ENCODE results near the gene UBE2D2. TPM values are rescaled to one million over a fixed set of nuclear protein-coding genes. Genes with fewer than 3 reads are reported as not detected.
"Not testable (repeated sequence)": the region's sequence is repeated elsewhere in the genome, so short reads cannot be mapped to it uniquely, and the experiment has no call there.

Gene UBE2D2
- total and polyA plus RNA-seq, 2 experiments from 2014 or later: 120 to 172 TPM

DNA sequence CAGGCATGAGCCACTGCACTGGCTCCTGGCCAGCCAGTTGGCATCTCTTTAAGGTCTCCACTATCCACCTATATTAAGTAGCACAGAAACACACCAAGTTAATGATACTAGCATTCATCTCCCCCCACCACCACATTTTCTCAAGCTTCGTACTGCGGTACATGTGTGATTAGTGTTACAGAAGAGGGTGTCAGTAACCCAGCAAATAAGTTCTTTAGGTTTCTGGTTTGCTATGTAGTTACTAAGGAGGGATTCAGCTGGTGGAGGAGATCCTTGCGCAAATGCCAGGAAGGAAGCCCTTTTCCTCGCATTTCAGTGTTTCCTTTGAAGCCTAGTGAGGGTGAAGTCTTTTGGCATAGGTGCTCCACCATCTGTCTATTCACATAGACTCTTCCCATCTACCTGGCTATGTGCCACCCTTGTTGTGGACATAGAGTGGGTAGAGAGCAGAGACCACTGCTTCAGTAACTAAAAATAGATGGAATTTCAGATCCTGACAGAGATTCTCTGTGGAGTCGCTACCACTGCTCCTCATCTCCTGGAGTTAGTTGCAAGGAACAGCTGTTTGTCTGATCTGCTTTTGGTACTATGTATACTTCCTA, 16.7 kb downstream of the UBE2D2 start:
- peaks cover 21% of the 10 kb centered on the region; the same call in 2 of the 3 replicates for H3K4me1 Mint-ChIP-seq
- H3F3A ChIP-seq (replicated peaks; ENCODE audit: low read depth): peaks cover 22% of the 10 kb centered on the region; the same call in 1 of the 2 replicates
- H3K27ac Mint-ChIP-seq: no peak overlapping the region
- H3K36me3 ChIP-seq (ENCODE audit: insufficient read depth): no peaks in the 10 kb centered on the region
- peaks cover 83% of the 10 kb centered on the region for H4K20me1 ChIP-seq (replicated peaks; ENCODE audit: insufficient read depth)
- H3K27me3 ChIP-seq (ENCODE audit: insufficient read depth): no peaks in the 10 kb centered on the region
- H3K9me3 Mint-ChIP-seq: no peaks in the 10 kb centered on the region
- H3K27me3 Mint-ChIP-seq (ENCODE audit: insufficient read depth, low read depth, poor library complexity): peaks cover 2% of the 10 kb centered on the region
- peak overlapping the region; percentile 78; the same call in 1 of the 2 replicates for H3K27ac ChIP-seq (ENCODE audit: low read depth)
- no peak overlapping the region for H3K4me3 Mint-ChIP-seq
- no peak overlapping the region for H3K4me2 ChIP-seq
- peaks cover 10% of the 10 kb centered on the region; the same call in 1 of the 2 replicates for H3K4me1 ChIP-seq (ENCODE audit: insufficient read depth)
- H2AFZ ChIP-seq: no peak overlapping the region
- no peak overlapping the region for H3K4me3 ChIP-seq
- no peak for ATAC-seq
- no peak for TF ChIP-seq EZH2phosphoT487 (IDR thresholded peaks at IDR 0.05; ENCODE audit: unreplicated experiment)
- TF ChIP-seq, protein P1, sequence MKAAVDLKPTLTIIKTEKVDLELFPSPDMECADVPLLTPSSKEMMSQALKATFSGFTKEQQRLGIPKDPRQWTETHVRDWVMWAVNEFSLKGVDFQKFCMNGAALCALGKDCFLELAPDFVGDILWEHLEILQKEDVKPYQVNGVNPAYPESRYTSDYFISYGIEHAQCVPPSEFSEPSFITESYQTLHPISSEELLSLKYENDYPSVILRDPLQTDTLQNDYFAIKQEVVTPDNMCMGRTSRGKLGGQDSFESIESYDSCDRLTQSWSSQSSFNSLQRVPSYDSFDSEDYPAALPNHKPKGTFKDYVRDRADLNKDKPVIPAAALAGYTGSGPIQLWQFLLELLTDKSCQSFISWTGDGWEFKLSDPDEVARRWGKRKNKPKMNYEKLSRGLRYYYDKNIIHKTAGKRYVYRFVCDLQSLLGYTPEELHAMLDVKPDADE (IDR thresholded peaks at IDR 0.05): no peak
- TF ChIP-seq POLR2AphosphoS5 (IDR thresholded peaks at IDR 0.05; ENCODE audit: low read depth): no peak
- no peak for TF ChIP-seq ZNF114 (CRISPR knock-in tag; IDR thresholded peaks at IDR 0.05)
- DNase-seq (ENCODE audit: low spot score): no peak
- H3K36me3 Mint-ChIP-seq (ENCODE audit: low read depth): peaks cover 18% of the 10 kb centered on the region; the same call in 2 of the 3 replicates
- H3K79me2 ChIP-seq (replicated peaks; ENCODE audit: insufficient read depth): peaks cover 100% of the 10 kb centered on the region
- no peaks in the 10 kb centered on the region for H3K9me2 ChIP-seq (ENCODE audit: insufficient read depth)

DNA sequence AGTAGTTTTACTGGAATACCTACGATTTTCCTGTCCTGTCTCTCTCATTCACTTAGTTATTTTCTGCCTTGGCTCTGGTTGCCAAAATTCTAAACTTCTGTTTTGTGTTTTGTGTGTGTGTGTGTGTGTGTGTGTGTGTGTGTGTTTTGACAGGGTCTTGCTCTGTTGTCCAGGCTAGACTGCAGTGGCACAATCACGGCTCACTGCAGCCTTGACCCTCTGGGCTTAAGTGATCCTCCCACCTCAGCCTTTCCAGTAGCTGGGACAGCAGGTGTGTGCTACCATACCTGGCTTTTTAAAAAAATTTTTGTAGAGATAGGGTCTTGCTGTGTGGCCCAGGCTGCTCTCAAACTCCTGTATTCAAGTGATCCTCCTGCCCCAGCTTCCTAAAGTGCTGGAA, 17.2 kb downstream of the UBE2D2 start:
- Mint-ChIP-seq H3K27me3 (ENCODE audit: insufficient read depth, low read depth, poor library complexity) (peaks cover 2% of the 10 kb centered on the region), H3K4me1 (peaks cover 21% of the 10 kb centered on the region; the same call in 2 of the 3 replicates), H3K27ac (no peak overlapping the region), H3K9me3 (no peaks in the 10 kb centered on the region), H3K4me3 (no peak overlapping the region), H3K36me3 (ENCODE audit: low read depth) (peaks cover 18% of the 10 kb centered on the region; the same call in 2 of the 3 replicates)
- Histone ChIP-seq H3F3A (replicated peaks; ENCODE audit: low read depth) (peaks cover 20% of the 10 kb centered on the region; the same call in 1 of the 2 replicates), H3K4me3 (no peak overlapping the region), H2AFZ (no peak overlapping the region), H3K79me2 (replicated peaks; ENCODE audit: insufficient read depth) (peaks cover 100% of the 10 kb centered on the region), H3K27me3 (ENCODE audit: insufficient read depth) (no peaks in the 10 kb centered on the region), H3K4me1 (ENCODE audit: insufficient read depth) (peaks cover 10% of the 10 kb centered on the region; the same call in 1 of the 2 replicates), H3K4me2 (no peak overlapping the region), H3K27ac (ENCODE audit: low read depth) (no peak overlapping the region), H3K36me3 (ENCODE audit: insufficient read depth) (no peaks in the 10 kb centered on the region), H4K20me1 (replicated peaks; ENCODE audit: insufficient read depth) (peaks cover 83% of the 10 kb centered on the region), H3K9me2 (ENCODE audit: insufficient read depth) (no peaks in the 10 kb centered on the region)
- DNase-seq (ENCODE audit: low spot score): no peak
- no peak for ATAC-seq
- TF ChIP-seq EZH2phosphoT487 (IDR thresholded peaks at IDR 0.05; ENCODE audit: unreplicated experiment) (no peak), POLR2AphosphoS5 (IDR thresholded peaks at IDR 0.05; ENCODE audit: low read depth) (no peak)
- TF ChIP-seq, protein P2, sequence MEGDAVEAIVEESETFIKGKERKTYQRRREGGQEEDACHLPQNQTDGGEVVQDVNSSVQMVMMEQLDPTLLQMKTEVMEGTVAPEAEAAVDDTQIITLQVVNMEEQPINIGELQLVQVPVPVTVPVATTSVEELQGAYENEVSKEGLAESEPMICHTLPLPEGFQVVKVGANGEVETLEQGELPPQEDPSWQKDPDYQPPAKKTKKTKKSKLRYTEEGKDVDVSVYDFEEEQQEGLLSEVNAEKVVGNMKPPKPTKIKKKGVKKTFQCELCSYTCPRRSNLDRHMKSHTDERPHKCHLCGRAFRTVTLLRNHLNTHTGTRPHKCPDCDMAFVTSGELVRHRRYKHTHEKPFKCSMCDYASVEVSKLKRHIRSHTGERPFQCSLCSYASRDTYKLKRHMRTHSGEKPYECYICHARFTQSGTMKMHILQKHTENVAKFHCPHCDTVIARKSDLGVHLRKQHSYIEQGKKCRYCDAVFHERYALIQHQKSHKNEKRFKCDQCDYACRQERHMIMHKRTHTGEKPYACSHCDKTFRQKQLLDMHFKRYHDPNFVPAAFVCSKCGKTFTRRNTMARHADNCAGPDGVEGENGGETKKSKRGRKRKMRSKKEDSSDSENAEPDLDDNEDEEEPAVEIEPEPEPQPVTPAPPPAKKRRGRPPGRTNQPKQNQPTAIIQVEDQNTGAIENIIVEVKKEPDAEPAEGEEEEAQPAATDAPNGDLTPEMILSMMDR (conservative IDR thresholded peaks at IDR 0.05; ENCODE audit: low read depth in 2 of 2): no peak

DNA sequence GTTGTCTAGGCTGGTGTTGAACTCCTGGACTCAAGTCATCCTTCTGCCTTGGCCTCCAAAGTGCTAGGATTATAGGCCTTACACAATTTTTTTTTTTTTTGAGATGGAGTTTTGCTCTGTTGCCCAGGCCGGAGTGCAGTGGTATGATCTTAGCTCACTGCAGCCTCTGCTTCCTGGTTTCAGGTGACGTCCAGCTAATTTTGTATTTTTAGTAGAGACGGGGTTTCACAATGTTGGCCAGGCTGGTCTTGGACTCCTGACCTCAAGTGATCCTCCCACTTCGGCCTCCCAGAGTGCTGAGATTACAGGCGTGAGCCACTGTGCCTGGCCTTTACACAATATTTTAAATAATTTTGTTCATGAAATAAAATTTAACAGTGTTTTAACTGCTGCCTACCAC, 21.0 kb downstream of the UBE2D2 start:
- H3K27me3 ChIP-seq (ENCODE audit: insufficient read depth); H3K4me3 Mint-ChIP-seq; DNase-seq (ENCODE audit: low spot score); H3K27ac Mint-ChIP-seq; H3K9me3 Mint-ChIP-seq; H3K9me2 ChIP-seq (ENCODE audit: insufficient read depth); H3K4me1 Mint-ChIP-seq; H3K4me3 ChIP-seq; H3K36me3 ChIP-seq (ENCODE audit: insufficient read depth); H3K4me1 ChIP-seq (ENCODE audit: insufficient read depth); H2AFZ ChIP-seq; H3K4me2 ChIP-seq; H3K27me3 Mint-ChIP-seq (ENCODE audit: insufficient read depth, low read depth, poor library complexity); H3K27ac ChIP-seq (ENCODE audit: low read depth); ATAC-seq: not testable (repeated sequence)
- H4K20me1 ChIP-seq (replicated peaks; ENCODE audit: insufficient read depth): peaks cover 74% of the 10 kb centered on the region
- peaks cover 21% of the 10 kb centered on the region; the same call in 1 of the 2 replicates for H3F3A ChIP-seq (replicated peaks; ENCODE audit: low read depth)
- peaks cover 100% of the 10 kb centered on the region for H3K79me2 ChIP-seq (replicated peaks; ENCODE audit: insufficient read depth)
- peaks cover 24% of the 10 kb centered on the region for H3K36me3 Mint-ChIP-seq (ENCODE audit: low read depth)
